SK-N-SH treated with all-trans-retinoic acid at 6 μM for 48 hours (cell line): ENCODE data around the gene KRT35.

Experiments
- ATAC-seq: fragments of 200-7000 bp; cut with Tn5 transposase; 3 replicates; pipeline ENCODE4 v1.9.1; 2020; ENCODE audit warnings: mild to moderate bottlenecking, moderate library complexity
- ARNTL ChIP-seq: fragments of 450-650 bp; formaldehyde crosslinking; IDR thresholded peaks from 2 replicates; pipeline ENCODE4 v1.5.0; 2020; ENCODE audit warnings: low read depth, mild to moderate bottlenecking, moderate library complexity, borderline replicate concordance
- BACH2 ChIP-seq: fragments of 250-450 bp; sonication (Bioruptor Pico); IDR thresholded peaks from 2 replicates; pipeline ENCODE4 v1.9.0; 2021; ENCODE audit warnings: mild to moderate bottlenecking, borderline replicate concordance
- GLIS3 ChIP-seq: fragments of 250-450 bp; sonication (Bioruptor Pico); IDR thresholded peaks from 2 replicates; pipeline ENCODE4 v1.5.0; 2020; ENCODE audit warnings: mild to moderate bottlenecking, moderate library complexity
- ISL1 ChIP-seq: fragments of 250-450 bp; sonication (Bioruptor Pico); IDR thresholded peaks from 2 replicates; pipeline ENCODE4 v2.1.2; 2022; ENCODE audit warnings: mild to moderate bottlenecking, moderate library complexity
- OSR1 ChIP-seq: fragments of 250-450 bp; sonication (Bioruptor Pico); IDR thresholded peaks from 2 replicates; pipeline ENCODE4 v1.8.0; 2022; ENCODE audit warnings: moderate library complexity, mild to moderate bottlenecking, inconsistent platforms
- PPARA ChIP-seq: fragments of 250-450 bp; sonication (Bioruptor Pico); IDR thresholded peaks from 2 replicates; pipeline ENCODE4 v1.5.0; 2020; ENCODE audit warnings: mild to moderate bottlenecking, borderline replicate concordance
- RARB ChIP-seq: fragments of 250-450 bp; sonication (Bioruptor Pico); IDR thresholded peaks from 2 replicates; pipeline ENCODE4 v1.8.0; 2021; ENCODE audit warnings: mild to moderate bottlenecking, moderate library complexity
- SNAI2 ChIP-seq: fragments of 250-450 bp; sonication (Bioruptor Pico); IDR thresholded peaks from 2 replicates; pipeline ENCODE4 v1.5.0; 2020; ENCODE audit warnings: mild to moderate bottlenecking, moderate library complexity
- TCF4 ChIP-seq: fragments of 250-450 bp; sonication (Bioruptor Pico); IDR thresholded peaks from 2 replicates; pipeline ENCODE4 v1.8.0; 2021; ENCODE audit warnings: mild to moderate bottlenecking, moderate library complexity, borderline replicate concordance
- TOX ChIP-seq: fragments of 250-450 bp; sonication (Bioruptor Pico); IDR thresholded peaks from 2 replicates; pipeline ENCODE4 v1.8.0; 2021; ENCODE audit warnings: mild to moderate bottlenecking, moderate library complexity, borderline replicate concordance
- ZC3H10 ChIP-seq: fragments of 250-450 bp; sonication (Bioruptor Pico); IDR thresholded peaks from 2 replicates; pipeline ENCODE4 v1.5.1; 2021; ENCODE audit warnings: mild to moderate bottlenecking, moderate library complexity
- ZFP3 ChIP-seq: fragments of 250-450 bp; sonication (Bioruptor Pico); IDR thresholded peaks from 2 replicates; pipeline ENCODE4 v1.5.0; 2020; ENCODE audit warnings: mild to moderate bottlenecking, moderate library complexity
- ZFP30 ChIP-seq: fragments of 450-650 bp; formaldehyde crosslinking; IDR thresholded peaks from 2 replicates; pipeline ENCODE4 v1.5.0; 2022; ENCODE audit warnings: mild to moderate bottlenecking, moderate library complexity
- ZNF565 ChIP-seq: fragments of 450-650 bp; formaldehyde crosslinking; conservative IDR thresholded peaks from 2 replicates; pipeline ENCODE4 v1.5.0; 2020; ENCODE audit warnings: low read depth, mild to moderate bottlenecking, moderate library complexity
- ZNF70 ChIP-seq: fragments of 450-650 bp; formaldehyde crosslinking; IDR thresholded peaks from 2 replicates; pipeline ENCODE4 v1.5.0; 2020; ENCODE audit warnings: mild to moderate bottlenecking, moderate library complexity
- TF ChIP-seq, protein P1 (sequence below): fragments of 250-450 bp; sonication (Bioruptor Pico); IDR thresholded peaks from 2 replicates; pipeline ENCODE4 v1.8.0; 2020; ENCODE audit warnings: mild to moderate bottlenecking, moderate library complexity, borderline replicate concordance
- TF ChIP-seq, protein P2 (sequence below): fragments of 250-450 bp; sonication (Bioruptor Pico); IDR thresholded peaks from 2 replicates; pipeline ENCODE4 v1.5.1; 2020; ENCODE audit warnings: low read depth, mild to moderate bottlenecking, moderate library complexity
- TF ChIP-seq, protein P3 (sequence below): fragments of 250-450 bp; sonication (Bioruptor Pico); IDR thresholded peaks from 2 replicates; pipeline ENCODE4 v1.8.0; 2021; ENCODE audit warnings: low read depth, mild to moderate bottlenecking, moderate library complexity, borderline replicate concordance
- TF ChIP-seq, protein P4 (sequence below): fragments of 250-450 bp; sonication (Bioruptor Pico); IDR thresholded peaks from 2 replicates; pipeline ENCODE4 v1.5.0; 2020; ENCODE audit warnings: mild to moderate bottlenecking, moderate library complexity
- TF ChIP-seq, protein P5 (sequence below): fragments of 250-450 bp; sonication (Bioruptor Pico); IDR thresholded peaks from 2 replicates; pipeline ENCODE4 v1.5.1; 2021; ENCODE audit warnings: mild to moderate bottlenecking, moderate library complexity

Gene KRT35

DNA sequence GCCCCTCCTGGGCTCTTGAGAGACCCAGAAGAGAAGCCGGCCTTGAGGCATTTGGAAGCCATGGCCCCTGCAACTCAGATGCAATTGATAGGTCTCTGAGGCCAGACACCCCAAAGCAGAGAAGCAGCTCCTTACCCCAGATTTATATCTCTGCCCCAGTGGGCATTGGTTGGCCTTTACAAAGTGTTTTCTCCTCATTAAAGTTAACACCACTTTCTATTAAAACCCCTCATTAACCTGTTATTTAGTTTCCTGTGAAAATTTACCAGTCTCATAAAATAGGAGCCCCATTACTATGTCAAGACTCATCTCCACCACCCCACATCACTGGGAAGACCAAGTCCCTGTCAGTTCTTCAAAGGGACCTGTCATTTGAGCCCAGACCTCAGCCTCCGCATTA lies at the start of gene KRT35:
KRT35 (minus strand) TSS at position 116 of the 400 bp plus-strand sequence; CDS start at position 62, 54 bp downstream.
- ATAC-seq = no peak
- TF ChIP-seq TOX (CRISPR knock-in tag) (no peak), ZNF565 (CRISPR knock-in tag) (no peak), SNAI2 (no peak), BACH2 (CRISPR knock-in tag) (no peak), RARB (CRISPR knock-in tag) (no peak), ZFP3 (CRISPR knock-in tag) (no peak), ZFP30 (CRISPR knock-in tag) (no peak), ZC3H10 (CRISPR knock-in tag) (no peak), ARNTL (CRISPR knock-in tag) (no peak)
- TF ChIP-seq, protein P1, sequence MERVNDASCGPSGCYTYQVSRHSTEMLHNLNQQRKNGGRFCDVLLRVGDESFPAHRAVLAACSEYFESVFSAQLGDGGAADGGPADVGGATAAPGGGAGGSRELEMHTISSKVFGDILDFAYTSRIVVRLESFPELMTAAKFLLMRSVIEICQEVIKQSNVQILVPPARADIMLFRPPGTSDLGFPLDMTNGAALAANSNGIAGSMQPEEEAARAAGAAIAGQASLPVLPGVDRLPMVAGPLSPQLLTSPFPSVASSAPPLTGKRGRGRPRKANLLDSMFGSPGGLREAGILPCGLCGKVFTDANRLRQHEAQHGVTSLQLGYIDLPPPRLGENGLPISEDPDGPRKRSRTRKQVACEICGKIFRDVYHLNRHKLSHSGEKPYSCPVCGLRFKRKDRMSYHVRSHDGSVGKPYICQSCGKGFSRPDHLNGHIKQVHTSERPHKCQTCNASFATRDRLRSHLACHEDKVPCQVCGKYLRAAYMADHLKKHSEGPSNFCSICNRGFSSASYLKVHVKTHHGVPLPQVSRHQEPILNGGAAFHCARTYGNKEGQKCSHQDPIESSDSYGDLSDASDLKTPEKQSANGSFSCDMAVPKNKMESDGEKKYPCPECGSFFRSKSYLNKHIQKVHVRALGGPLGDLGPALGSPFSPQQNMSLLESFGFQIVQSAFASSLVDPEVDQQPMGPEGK (CRISPR knock-in tag) = no peak
- TF ChIP-seq, protein P2, sequence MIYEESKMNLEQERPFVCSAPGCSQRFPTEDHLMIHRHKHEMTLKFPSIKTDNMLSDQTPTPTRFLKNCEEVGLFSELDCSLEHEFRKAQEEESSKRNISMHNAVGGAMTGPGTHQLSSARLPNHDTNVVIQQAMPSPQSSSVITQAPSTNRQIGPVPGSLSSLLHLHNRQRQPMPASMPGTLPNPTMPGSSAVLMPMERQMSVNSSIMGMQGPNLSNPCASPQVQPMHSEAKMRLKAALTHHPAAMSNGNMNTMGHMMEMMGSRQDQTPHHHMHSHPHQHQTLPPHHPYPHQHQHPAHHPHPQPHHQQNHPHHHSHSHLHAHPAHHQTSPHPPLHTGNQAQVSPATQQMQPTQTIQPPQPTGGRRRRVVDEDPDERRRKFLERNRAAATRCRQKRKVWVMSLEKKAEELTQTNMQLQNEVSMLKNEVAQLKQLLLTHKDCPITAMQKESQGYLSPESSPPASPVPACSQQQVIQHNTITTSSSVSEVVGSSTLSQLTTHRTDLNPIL (CRISPR knock-in tag) = no peak
- TF ChIP-seq, protein P3, sequence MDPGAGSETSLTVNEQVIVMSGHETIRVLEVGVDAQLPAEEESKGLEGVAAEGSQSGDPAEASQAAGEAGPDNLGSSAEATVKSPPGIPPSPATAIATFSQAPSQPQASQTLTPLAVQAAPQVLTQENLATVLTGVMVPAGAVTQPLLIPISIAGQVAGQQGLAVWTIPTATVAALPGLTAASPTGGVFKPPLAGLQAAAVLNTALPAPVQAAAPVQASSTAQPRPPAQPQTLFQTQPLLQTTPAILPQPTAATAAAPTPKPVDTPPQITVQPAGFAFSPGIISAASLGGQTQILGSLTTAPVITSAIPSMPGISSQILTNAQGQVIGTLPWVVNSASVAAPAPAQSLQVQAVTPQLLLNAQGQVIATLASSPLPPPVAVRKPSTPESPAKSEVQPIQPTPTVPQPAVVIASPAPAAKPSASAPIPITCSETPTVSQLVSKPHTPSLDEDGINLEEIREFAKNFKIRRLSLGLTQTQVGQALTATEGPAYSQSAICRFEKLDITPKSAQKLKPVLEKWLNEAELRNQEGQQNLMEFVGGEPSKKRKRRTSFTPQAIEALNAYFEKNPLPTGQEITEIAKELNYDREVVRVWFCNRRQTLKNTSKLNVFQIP (CRISPR knock-in tag) = no peak
- TF ChIP-seq, protein P4, sequence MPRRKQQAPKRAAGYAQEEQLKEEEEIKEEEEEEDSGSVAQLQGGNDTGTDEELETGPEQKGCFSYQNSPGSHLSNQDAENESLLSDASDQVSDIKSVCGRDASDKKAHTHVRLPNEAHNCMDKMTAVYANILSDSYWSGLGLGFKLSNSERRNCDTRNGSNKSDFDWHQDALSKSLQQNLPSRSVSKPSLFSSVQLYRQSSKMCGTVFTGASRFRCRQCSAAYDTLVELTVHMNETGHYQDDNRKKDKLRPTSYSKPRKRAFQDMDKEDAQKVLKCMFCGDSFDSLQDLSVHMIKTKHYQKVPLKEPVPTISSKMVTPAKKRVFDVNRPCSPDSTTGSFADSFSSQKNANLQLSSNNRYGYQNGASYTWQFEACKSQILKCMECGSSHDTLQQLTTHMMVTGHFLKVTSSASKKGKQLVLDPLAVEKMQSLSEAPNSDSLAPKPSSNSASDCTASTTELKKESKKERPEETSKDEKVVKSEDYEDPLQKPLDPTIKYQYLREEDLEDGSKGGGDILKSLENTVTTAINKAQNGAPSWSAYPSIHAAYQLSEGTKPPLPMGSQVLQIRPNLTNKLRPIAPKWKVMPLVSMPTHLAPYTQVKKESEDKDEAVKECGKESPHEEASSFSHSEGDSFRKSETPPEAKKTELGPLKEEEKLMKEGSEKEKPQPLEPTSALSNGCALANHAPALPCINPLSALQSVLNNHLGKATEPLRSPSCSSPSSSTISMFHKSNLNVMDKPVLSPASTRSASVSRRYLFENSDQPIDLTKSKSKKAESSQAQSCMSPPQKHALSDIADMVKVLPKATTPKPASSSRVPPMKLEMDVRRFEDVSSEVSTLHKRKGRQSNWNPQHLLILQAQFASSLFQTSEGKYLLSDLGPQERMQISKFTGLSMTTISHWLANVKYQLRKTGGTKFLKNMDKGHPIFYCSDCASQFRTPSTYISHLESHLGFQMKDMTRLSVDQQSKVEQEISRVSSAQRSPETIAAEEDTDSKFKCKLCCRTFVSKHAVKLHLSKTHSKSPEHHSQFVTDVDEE (CRISPR knock-in tag) = no peak
- TF ChIP-seq, protein P5, sequence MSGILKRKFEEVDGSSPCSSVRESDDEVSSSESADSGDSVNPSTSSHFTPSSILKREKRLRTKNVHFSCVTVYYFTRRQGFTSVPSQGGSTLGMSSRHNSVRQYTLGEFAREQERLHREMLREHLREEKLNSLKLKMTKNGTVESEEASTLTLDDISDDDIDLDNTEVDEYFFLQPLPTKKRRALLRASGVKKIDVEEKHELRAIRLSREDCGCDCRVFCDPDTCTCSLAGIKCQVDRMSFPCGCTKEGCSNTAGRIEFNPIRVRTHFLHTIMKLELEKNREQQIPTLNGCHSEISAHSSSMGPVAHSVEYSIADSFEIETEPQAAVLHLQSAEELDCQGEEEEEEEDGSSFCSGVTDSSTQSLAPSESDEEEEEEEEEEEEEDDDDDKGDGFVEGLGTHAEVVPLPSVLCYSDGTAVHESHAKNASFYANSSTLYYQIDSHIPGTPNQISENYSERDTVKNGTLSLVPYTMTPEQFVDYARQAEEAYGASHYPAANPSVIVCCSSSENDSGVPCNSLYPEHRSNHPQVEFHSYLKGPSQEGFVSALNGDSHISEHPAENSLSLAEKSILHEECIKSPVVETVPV = no peak

DNA sequence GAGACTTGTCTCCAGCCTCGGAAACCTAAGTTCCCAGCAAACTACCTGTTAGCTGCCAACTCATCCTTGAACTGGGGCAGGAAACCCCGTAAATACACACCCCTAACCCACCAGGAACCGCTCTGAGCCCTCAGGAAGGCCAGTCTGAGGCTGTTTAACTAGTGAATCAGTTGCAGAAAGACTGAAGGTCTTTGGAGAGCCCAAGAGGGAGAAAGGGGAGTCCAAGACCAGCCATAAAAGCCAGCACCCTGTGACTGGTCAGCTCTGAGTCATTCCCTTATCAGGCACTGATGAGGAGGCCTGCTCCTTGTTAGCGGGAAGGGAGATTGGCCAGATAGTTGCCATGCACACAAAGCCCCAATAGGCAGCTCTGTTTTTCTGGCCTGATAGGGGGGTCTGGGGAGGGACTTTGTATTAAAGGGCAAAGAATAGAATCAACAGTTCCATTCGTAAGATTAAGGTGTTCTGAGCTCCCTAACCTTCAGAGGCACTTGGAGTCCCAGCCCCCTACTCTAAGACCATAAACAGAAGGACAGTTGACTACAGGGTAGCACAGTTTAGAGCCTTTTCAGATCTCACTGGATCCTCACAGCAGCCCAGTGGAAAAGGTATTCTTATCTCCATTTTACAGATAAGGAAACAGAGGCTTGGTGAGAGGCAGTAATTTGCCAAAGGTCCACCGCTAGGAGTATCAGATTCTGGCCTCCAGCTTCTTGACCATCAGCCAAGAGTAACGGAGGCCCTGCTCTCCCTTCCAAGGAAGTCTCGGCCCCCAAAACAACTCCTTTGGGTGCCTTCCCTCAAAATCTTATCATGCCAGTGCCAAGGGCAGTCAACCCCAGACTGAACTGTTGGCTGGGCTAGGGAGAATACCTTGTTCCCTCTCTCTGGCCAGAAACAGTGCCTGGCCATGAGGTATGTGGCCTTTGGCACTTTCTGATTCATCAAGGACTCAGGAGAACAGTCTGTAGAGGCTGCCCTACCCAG lies 49.4 kb upstream of the KRT35 start:
- TF ChIP-seq ZNF70 (CRISPR knock-in tag) (0 out of 2 replicates have a peak, but pooled peaks have one; percentile 22), GLIS3 (CRISPR knock-in tag) (no peak), ZC3H10 (CRISPR knock-in tag) (no peak), RARB (CRISPR knock-in tag) (no peak), TCF4 (peak; percentile 89), ISL1 (peak; percentile 63; the same call in 1 of the 2 replicates), OSR1 (CRISPR knock-in tag) (no peak), PPARA (CRISPR knock-in tag) (no peak), ZFP3 (CRISPR knock-in tag) (no peak)
- TF ChIP-seq, protein P2 (CRISPR knock-in tag) = no peak
- TF ChIP-seq, protein P5 = no peak; the same call in 1 of the 2 replicates
- TF ChIP-seq, protein P4 (CRISPR knock-in tag) = peak; percentile 90
- ATAC-seq = peak; percentile 99
